Measurements from ENCODE around the gene PPP4R3B.
A peak's percentile ranks its signal among the peaks of the same experiment; 100 is the strongest.
"Not testable (repeated sequence)": the region's sequence is repeated elsewhere in the genome, so short reads cannot be mapped to it uniquely, and the experiment has no call there.

Gene PPP4R3B

DNA sequence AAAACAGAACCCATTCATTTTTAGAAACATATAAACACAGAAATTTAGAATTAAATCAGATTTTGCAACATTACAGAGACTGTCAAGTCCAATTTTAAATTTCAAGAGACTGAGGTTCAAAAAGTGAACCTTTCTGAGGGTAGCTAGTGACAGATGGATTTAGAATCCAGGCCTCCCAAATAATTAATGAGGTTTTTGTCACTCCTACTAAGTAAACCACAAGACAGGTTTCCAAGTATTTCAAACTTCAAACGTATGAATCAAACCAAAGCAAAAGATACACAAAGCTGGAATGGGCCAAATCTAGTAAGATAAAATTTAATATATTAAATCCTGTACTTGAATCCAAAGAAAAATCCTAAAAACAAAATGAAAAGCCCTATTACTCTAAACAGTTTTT, 25.3 kb downstream of the PPP4R3B start:
- DNase-seq: no peak

GRCh38 chr2:55590810-55591440, 26.5 kb downstream of the PPP4R3B start:
- DNase-seq: peak; percentile 24

- DNase-seq: peak; percentile 11
These were observed 31.9 kb downstream of the PPP4R3B start for GRCh38 chr2:55585451-55586080.

DNA sequence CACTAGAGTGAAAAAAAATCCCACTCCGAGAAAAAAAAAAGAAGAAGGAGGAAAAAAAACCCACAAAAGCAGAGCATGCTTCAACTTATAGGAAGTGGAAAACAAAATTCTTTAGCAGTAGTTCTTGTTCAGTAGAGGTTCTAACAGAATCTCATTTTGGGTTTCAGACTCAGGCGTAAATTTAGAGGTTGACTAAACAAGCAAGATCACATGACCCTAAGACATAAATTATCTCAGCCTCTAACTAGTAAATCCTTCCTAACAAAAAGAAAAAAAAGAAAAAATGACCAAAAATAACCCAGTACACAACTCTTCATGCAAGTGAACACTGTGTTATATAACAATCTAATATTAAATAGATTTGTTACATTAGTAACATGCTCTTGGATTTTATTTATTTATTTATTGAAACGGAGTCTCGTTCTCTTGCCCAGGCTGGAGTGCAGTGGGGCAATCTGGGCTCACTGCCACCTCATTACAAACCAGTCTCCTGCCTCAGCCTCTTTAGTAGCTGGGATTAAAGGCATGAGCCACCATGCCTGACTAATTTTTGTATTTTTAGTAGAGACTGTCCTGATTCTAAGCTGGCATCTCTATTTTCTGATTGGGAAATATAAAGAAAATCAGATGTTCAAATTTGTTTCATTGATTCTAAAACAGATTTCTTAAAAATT, 35.4 kb downstream of the PPP4R3B start:
- DNase-seq: no peak

DNA sequence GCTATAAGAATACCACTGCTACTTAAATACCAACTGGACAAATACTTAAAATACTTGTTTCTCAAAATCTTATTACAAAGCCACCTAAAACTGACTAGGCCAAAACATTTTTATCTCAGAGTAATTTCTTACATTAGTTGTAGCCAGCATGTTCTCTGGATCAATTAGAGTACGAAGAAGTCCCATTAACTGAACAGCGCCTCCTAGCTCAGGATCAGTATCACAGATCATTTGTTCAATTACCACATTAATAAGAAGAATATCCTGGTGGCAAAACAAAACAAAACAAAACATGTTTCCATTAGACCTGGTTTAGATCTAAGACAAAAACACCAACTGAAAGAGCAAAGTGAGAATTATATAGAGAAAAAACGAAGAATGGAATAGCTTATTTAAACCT, 36.0 kb downstream of the PPP4R3B start:
- no peak for DNase-seq

GRCh38 chr2:55569002-55569401, 48.4 kb downstream of the PPP4R3B start:
- not testable (repeated sequence) for DNase-seq

GRCh38 chr2:55567298-55567697, 50.1 kb downstream of the PPP4R3B start:
- no peak for DNase-seq

- DNase-seq: no peak
These were observed 51.8 kb downstream of the PPP4R3B start for GRCh38 chr2:55565613-55566012.

DNA sequence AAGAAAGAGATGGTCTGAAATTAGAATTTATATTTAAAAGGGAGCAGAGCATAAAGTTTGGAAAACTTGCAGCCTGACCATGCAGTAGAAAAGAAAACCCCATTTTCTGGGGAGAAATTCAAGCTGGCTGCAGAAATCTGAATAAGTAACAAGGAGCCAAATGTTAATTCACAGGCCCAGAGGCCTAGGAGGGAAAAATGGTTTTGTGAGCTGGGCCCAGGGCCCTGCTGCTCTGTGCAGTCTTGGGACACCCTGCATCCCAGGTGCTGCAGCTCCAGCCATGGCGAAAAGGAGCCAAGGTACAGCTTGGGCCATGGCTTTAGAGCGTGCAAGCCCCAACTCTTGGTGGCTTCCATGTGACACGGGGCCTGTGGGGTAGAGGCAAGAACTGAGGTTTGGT, 56.6 kb downstream of the PPP4R3B start:
- DNase-seq: no peak

GRCh38 chr2:55556809-55557208, 60.6 kb downstream of the PPP4R3B start:
- DNase-seq: no peak

DNA sequence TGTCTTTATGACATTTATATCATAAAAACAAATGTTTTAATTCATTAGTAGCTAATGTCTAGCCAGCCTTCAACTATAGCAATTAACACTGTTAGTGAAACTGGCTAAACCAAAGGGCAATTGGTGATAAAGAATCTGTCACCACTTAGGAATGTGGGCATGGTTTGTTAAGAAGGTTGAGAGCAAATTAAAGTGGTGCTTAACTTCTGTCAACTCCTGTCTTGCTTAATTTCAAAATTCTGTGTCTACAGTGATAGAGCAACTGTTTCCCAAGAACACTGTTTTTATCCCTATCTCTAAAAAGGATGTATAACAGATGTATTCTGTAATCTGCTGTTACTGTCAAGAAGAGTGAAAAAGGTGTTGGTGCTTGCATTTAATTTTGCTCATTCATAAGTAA, 61.4 kb downstream of the PPP4R3B start:
- DNase-seq: peak; percentile 57

GRCh38 chr2:55553321-55553720, 64.1 kb downstream of the PPP4R3B start:
- DNase-seq: no peak

DNA sequence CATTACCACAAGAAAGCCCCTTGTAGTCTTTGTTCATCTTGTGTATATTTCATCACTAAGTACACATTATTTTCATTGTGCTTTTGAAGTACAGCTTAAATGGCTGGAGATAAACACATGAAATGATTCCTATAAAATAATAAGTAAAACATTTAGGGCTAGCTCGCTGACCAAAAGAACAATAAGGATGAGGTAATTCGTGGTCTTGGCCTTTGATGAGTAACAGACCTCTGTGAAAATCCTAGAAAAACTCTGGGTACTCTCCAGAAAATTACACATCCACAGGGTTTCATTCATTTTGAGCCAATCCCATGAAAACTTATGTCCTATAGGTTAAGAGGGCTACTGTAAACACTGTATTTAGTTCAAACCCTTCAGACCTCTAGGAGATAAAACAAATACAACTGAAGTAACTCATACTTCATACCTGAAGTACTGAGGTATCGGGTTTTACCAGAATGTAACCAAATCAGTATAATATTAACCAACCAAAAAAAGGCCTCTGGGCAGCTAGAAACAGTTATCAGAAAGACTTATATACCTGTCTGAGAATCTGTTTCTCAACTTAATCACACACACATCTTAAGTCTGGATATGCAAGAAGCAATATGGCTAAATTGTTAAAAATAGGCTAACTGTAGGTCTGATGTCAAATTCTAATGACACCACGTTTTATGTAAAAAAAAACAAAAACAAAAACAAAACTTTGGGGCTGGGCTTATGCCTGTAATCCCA, 66.9 kb downstream of the PPP4R3B start:
- DNase-seq: peak; percentile 49

GRCh38 chr2:55547679-55548078, 69.7 kb downstream of the PPP4R3B start:
- not testable (repeated sequence) for DNase-seq

- no peak for DNase-seq
These were observed 70.4 kb downstream of the PPP4R3B start for GRCh38 chr2:55547001-55547400.

- DNase-seq: no peak
These were observed 86.8 kb downstream of the PPP4R3B start for GRCh38 chr2:55530539-55531081.

- DNase-seq: no peak
These were observed 91.2 kb downstream of the PPP4R3B start for GRCh38 chr2:55526174-55526573.

- no peak for DNase-seq
These were observed 92.5 kb downstream of the PPP4R3B start for GRCh38 chr2:55524884-55525437.

DNA sequence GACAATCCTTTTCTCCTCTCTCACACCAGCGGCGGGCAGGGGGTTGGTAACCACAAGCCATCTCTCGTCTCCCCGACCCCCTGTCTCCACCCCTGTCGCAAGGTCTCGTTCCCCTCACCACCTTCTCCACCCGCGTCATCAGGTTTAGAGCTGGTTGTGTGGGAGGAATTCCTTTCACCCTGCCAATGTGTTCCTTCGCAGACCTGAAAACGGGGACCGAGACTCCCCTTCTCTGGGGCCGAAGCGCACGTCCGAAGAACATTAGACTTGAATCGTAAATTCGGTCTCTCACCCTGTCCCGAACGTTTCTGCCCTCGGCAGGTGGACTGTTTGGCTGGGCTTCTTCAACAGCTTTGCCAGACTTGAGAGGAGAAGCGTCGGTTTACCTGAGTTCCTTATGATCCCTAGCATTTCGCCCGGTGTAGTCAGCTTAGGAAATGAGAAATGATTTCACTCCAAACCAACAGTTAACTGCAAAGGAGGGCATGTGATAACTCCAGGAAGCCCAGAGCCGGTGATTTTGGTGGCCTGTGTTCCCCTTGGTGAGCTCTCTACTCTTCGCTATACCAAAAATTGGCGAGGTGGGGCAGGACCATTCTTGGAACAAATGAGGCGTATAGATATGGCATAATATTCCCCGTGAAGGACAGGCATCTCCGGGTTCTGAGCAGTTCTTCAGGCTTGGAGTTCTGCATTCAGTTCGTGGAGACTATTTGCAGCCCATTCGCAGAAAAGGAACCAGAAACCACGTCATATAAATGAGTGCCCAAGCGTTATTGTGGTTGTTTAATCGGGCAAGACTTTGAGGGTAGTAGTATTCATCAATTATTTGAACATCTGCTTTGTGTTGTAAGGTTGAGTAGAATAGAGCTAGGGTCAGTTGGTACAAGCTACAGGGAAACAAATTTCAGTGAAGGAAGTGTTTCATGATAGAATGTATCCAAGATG, 97.2 kb downstream of the PPP4R3B start:
- DNase-seq: peak; percentile 11

- DNase-seq: no peak
These were observed 98.6 kb downstream of the PPP4R3B start for GRCh38 chr2:55518841-55519165.

DNA sequence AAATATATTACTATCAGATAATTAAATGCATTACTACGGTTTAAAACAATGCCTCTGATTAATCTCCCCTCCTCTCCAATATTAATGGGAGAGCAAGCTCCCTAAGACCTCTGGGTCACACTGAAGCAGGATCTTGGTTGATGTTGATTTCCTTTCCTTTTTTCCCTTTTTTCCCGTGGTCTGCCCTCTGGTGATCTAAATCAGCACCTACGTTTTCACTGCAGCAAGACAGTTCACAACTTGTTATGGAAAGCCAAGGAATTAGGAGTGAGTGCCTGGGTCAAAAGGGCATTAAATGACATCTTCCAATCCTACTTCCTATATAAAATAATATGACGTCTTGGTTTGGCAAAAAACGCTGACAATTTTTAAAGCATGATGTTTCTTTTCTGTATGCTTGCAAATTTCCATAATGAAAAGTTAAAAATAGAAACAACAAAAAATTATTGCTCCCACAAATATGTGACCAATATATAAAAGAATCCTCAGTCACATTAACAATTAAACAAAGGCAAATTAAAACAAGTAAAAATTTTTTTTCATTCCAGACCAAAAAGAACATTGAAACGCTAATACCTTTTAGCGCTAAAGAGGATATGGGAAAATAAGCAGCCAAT, 105.8 kb downstream of the PPP4R3B start:
- DNase-seq: peak; percentile 24
